ENCODE results near the gene MBTD1. TPM values are rescaled to one million over a fixed set of nuclear protein-coding genes. Genes with fewer than 3 reads are reported as not detected.

The MBTD1 gene
- total RNA-seq, 1 experiment from 2014 or later = 40.6 TPM

DNA sequence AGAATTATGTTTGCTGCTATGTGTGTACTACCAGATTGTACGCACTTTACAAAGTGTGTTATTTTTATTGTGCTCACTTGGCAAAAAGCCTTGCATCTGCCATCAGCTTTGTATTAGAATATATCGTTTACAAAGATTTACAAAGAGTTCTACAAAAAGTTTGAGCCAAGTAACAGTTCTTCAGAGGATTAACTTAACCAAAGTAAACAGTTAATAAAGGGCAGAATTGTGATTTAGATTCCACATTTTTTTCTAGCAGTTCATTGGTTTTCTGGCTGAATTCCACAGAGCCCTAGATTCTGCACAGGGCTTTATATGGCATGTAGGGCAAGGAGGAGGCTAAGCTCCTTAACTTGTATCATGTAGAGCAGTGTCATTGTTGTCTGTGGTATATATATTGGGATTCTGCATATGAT, 29.9 kb upstream of the MBTD1 start:
- peaks cover 80% of the 10 kb centered on the region for H3K36me3 Mint-ChIP-seq
- CTCF ChIA-PET = no interaction called here
- ATAC-seq = no peak
- no peaks in the 10 kb centered on the region for H3K9me3 Mint-ChIP-seq
- H3K4me1 Mint-ChIP-seq = peaks cover 7% of the 10 kb centered on the region; the same call in 1 of the 2 replicates
- DNase-seq (ENCODE audit: low spot score) = no peak
- TF ChIP-seq ETV6 (CRISPR knock-in tag; IDR thresholded peaks at IDR 0.05) (no peak), IRF2 (CRISPR knock-in tag; IDR thresholded peaks at IDR 0.05; ENCODE audit: borderline replicate concordance, low read depth) (no peak), CREB1 (CRISPR knock-in tag; IDR thresholded peaks at IDR 0.05) (no peak), ZNF416 (CRISPR knock-in tag; IDR thresholded peaks at IDR 0.05) (no peak), FOXP1 (CRISPR knock-in tag; IDR thresholded peaks at IDR 0.05; ENCODE audit: borderline replicate concordance) (no peak), TEAD4 (CRISPR knock-in tag; IDR thresholded peaks at IDR 0.05) (no peak), PRRX2 (CRISPR knock-in tag; IDR thresholded peaks at IDR 0.05) (no peak), NR2C2 (CRISPR knock-in tag; IDR thresholded peaks at IDR 0.05) (no peak), OVOL2 (CRISPR knock-in tag; IDR thresholded peaks at IDR 0.05; ENCODE audit: borderline replicate concordance) (no peak), NFE2L1 (CRISPR knock-in tag; IDR thresholded peaks at IDR 0.05) (no peak), SMAD3 (CRISPR knock-in tag; IDR thresholded peaks at IDR 0.05; ENCODE audit: borderline replicate concordance) (no peak)
- TF ChIP-seq, protein P1, sequence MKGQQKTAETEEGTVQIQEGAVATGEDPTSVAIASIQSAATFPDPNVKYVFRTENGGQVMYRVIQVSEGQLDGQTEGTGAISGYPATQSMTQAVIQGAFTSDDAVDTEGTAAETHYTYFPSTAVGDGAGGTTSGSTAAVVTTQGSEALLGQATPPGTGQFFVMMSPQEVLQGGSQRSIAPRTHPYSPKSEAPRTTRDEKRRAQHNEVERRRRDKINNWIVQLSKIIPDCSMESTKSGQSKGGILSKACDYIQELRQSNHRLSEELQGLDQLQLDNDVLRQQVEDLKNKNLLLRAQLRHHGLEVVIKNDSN (CRISPR knock-in tag; IDR thresholded peaks at IDR 0.05) = no peak
- TF ChIP-seq, protein P2, sequence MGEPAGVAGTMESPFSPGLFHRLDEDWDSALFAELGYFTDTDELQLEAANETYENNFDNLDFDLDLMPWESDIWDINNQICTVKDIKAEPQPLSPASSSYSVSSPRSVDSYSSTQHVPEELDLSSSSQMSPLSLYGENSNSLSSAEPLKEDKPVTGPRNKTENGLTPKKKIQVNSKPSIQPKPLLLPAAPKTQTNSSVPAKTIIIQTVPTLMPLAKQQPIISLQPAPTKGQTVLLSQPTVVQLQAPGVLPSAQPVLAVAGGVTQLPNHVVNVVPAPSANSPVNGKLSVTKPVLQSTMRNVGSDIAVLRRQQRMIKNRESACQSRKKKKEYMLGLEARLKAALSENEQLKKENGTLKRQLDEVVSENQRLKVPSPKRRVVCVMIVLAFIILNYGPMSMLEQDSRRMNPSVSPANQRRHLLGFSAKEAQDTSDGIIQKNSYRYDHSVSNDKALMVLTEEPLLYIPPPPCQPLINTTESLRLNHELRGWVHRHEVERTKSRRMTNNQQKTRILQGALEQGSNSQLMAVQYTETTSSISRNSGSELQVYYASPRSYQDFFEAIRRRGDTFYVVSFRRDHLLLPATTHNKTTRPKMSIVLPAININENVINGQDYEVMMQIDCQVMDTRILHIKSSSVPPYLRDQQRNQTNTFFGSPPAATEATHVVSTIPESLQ (CRISPR knock-in tag; IDR thresholded peaks at IDR 0.05) = no peak
- TF ChIP-seq, protein P3, sequence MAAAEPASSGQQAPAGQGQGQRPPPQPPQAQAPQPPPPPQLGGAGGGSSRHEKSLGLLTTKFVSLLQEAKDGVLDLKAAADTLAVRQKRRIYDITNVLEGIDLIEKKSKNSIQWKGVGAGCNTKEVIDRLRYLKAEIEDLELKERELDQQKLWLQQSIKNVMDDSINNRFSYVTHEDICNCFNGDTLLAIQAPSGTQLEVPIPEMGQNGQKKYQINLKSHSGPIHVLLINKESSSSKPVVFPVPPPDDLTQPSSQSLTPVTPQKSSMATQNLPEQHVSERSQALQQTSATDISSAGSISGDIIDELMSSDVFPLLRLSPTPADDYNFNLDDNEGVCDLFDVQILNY (CRISPR knock-in tag; IDR thresholded peaks at IDR 0.05) = no peak
- TF ChIP-seq, protein P4, sequence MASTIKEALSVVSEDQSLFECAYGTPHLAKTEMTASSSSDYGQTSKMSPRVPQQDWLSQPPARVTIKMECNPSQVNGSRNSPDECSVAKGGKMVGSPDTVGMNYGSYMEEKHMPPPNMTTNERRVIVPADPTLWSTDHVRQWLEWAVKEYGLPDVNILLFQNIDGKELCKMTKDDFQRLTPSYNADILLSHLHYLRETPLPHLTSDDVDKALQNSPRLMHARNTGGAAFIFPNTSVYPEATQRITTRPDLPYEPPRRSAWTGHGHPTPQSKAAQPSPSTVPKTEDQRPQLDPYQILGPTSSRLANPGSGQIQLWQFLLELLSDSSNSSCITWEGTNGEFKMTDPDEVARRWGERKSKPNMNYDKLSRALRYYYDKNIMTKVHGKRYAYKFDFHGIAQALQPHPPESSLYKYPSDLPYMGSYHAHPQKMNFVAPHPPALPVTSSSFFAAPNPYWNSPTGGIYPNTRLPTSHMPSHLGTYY (CRISPR knock-in tag; IDR thresholded peaks at IDR 0.05) = no peak
- TF ChIP-seq, protein P5, sequence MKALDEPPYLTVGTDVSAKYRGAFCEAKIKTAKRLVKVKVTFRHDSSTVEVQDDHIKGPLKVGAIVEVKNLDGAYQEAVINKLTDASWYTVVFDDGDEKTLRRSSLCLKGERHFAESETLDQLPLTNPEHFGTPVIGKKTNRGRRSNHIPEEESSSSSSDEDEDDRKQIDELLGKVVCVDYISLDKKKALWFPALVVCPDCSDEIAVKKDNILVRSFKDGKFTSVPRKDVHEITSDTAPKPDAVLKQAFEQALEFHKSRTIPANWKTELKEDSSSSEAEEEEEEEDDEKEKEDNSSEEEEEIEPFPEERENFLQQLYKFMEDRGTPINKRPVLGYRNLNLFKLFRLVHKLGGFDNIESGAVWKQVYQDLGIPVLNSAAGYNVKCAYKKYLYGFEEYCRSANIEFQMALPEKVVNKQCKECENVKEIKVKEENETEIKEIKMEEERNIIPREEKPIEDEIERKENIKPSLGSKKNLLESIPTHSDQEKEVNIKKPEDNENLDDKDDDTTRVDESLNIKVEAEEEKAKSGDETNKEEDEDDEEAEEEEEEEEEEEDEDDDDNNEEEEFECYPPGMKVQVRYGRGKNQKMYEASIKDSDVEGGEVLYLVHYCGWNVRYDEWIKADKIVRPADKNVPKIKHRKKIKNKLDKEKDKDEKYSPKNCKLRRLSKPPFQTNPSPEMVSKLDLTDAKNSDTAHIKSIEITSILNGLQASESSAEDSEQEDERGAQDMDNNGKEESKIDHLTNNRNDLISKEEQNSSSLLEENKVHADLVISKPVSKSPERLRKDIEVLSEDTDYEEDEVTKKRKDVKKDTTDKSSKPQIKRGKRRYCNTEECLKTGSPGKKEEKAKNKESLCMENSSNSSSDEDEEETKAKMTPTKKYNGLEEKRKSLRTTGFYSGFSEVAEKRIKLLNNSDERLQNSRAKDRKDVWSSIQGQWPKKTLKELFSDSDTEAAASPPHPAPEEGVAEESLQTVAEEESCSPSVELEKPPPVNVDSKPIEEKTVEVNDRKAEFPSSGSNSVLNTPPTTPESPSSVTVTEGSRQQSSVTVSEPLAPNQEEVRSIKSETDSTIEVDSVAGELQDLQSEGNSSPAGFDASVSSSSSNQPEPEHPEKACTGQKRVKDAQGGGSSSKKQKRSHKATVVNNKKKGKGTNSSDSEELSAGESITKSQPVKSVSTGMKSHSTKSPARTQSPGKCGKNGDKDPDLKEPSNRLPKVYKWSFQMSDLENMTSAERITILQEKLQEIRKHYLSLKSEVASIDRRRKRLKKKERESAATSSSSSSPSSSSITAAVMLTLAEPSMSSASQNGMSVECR (CRISPR knock-in tag; IDR thresholded peaks at IDR 0.05; ENCODE audit: borderline replicate concordance) = no peak
- TF ChIP-seq, protein P6, sequence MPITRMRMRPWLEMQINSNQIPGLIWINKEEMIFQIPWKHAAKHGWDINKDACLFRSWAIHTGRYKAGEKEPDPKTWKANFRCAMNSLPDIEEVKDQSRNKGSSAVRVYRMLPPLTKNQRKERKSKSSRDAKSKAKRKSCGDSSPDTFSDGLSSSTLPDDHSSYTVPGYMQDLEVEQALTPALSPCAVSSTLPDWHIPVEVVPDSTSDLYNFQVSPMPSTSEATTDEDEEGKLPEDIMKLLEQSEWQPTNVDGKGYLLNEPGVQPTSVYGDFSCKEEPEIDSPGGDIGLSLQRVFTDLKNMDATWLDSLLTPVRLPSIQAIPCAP (CRISPR knock-in tag; IDR thresholded peaks at IDR 0.05) = no peak
- TF ChIP-seq, protein P7, sequence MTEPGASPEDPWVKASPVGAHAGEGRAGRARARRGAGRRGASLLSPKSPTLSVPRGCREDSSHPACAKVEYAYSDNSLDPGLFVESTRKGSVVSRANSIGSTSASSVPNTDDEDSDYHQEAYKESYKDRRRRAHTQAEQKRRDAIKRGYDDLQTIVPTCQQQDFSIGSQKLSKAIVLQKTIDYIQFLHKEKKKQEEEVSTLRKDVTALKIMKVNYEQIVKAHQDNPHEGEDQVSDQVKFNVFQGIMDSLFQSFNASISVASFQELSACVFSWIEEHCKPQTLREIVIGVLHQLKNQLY (CRISPR knock-in tag; IDR thresholded peaks at IDR 0.05) = no peak
- H3K4me3 Mint-ChIP-seq = no peak overlapping the region
- POLR2A ChIA-PET = no interaction called here
- no peaks in the 10 kb centered on the region for H3K27me3 Mint-ChIP-seq (ENCODE audit: low read depth)
- no peak overlapping the region for H3K27ac Mint-ChIP-seq

Data from WTC11 (cell line).